ENCODE results near the gene ZFPM1. TPM values are rescaled to one million over a fixed set of nuclear protein-coding genes. Genes with fewer than 3 reads are reported as not detected.
A peak's percentile ranks its signal among the peaks of the same experiment; 100 is the strongest.

Gene ZFPM1
- total and polyA plus RNA-seq, 2 experiments from 2014 or later, result 0.53 to 2.2 TPM

DNA sequence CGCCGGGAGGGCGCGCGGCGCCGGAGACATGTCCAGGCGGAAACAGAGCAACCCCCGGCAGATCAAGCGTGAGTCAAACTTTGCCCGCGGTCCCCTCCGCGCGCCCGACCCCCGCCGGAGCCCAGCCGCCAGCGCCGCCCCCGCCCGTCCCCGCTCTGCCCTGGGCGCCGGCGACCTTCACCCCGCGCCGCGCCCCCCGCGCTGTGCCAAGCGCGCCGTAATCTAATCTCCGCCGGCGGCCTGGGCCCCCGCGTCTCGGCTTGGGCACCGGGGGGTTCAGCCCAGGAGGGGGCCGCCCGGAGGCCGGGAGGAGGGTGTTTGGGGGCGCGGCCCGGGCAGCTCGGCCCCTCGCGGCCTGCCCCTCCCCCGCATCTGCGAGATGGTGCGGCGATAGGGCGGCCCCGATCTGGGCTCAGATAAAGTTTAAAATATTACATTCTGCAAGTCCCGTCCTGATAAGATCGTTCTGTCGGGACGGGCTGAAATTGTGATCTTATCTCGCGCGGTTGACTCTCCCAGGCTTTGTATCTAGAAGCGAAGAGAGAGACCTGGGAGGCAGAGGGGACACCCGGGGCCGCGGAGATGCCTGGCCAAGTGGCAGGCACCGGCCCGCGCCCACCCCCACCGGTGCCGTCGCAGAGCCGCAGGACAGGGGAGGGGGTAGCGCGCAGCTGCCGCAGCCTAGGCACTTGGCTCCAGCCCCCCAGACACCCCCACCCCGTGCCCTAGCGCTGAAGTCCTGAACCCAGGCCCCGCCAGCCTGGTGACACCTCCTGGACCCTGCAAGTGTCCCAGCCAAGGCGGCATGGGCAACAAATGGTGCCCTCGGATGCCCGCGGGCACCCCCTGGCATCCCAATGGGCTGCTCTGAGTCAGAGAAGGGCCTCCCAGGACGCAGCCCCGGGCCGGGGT lies 787 bp downstream of the ZFPM1 start (continued):
- TF ChIP-seq REST (IDR thresholded peaks at IDR 0.05; ENCODE audit: unreplicated experiment), result no peak

- no peaks in the 10 kb centered on the region for H3K36me3 ChIP-seq (ENCODE audit: insufficient read depth)
- peak overlapping the region; percentile 72 for H3K4me3 ChIP-seq
- no peak for DNase-seq (ENCODE audit: low spot score)
- Mint-ChIP-seq H3K4me3 (peak overlapping the region; percentile 76), H3K36me3 (ENCODE audit: low read depth) (no peaks in the 10 kb centered on the region), H3K27ac (no peak overlapping the region), H3K4me1 (peaks cover 16% of the 10 kb centered on the region; the same call in 2 of the 3 replicates), H3K9me3 (peaks cover 3% of the 10 kb centered on the region; the same call in 1 of the 3 replicates), H3K27me3 (ENCODE audit: insufficient read depth, low read depth, poor library complexity) (peaks cover 49% of the 10 kb centered on the region)
- H2AFZ ChIP-seq, result no peak overlapping the region
- no peaks in the 10 kb centered on the region for H3K79me2 ChIP-seq (replicated peaks; ENCODE audit: insufficient read depth)
- peak; percentile 1 for ATAC-seq
- TF ChIP-seq ZNF114 (CRISPR knock-in tag; IDR thresholded peaks at IDR 0.05) (no peak), STAT1 (IDR thresholded peaks at IDR 0.05; ENCODE audit: unreplicated experiment) (no peak), REST (IDR thresholded peaks at IDR 0.05; ENCODE audit: unreplicated experiment) (no peak), POLR2AphosphoS5 (IDR thresholded peaks at IDR 0.05; ENCODE audit: low read depth) (no peak)
- no peaks in the 10 kb centered on the region; the same call in 1 of the 2 replicates for H4K20me1 ChIP-seq (replicated peaks; ENCODE audit: insufficient read depth)
- H3K9me2 ChIP-seq (ENCODE audit: insufficient read depth), result no peaks in the 10 kb centered on the region
- peak overlapping the region; percentile 88 for H3K4me2 ChIP-seq
- 0 out of 2 replicates have a peak, but pooled peaks cover 3% of the 10 kb centered on the region for H3F3A ChIP-seq (replicated peaks; ENCODE audit: low read depth)
- H3K27me3 ChIP-seq (ENCODE audit: insufficient read depth), result peaks cover 62% of the 10 kb centered on the region
- H3K27ac ChIP-seq (ENCODE audit: low read depth), result no peak overlapping the region
- H3K4me1 ChIP-seq (ENCODE audit: insufficient read depth), result peaks cover 9% of the 10 kb centered on the region
Observed at GRCh38 chr16:88454523-88454947, 1.5 kb downstream of the ZFPM1 start.

All from GM23338 (cell line).